NCI-H526 treated with DMSO at 0.1 percent for 48 hours (cell line): ENCODE data around the gene ATP5MC2.
"Not testable (repeated sequence)": the region's sequence is repeated elsewhere in the genome, so short reads cannot be mapped to it uniquely, and the experiment has no call there.

ENCODE experiments used
- DNase-seq: peaks from one replicate; lab custom pipeline; 2025; lab: John Stamatoyannopoulos, UW

The ATP5MC2 gene

GRCh38 chr12:53675701-53676607 is at the start of gene ATP5MC2:
Gene ATP5MC2, minus strand, starts transcription at chr12:53676083. Its CDS starts 3,469 bp downstream, at chr12:53672614.
- DNase-seq, result peak; percentile 98

GRCh38 chr12:53722450-53723041 is 46.7 kb upstream of the ATP5MC2 start:
- DNase-seq, result no peak

GRCh38 chr12:53720946-53721345 is 45.1 kb upstream of the ATP5MC2 start:
- DNase-seq, result no peak

- no peak for DNase-seq
These were observed 43.8 kb upstream of the ATP5MC2 start for GRCh38 chr12:53719649-53720048.

GRCh38 chr12:53718567-53718966 is 42.7 kb upstream of the ATP5MC2 start:
- not testable (repeated sequence) for DNase-seq

GRCh38 chr12:53717319-53717718 is 41.4 kb upstream of the ATP5MC2 start:
- no peak for DNase-seq

- no peak for DNase-seq
These were observed 38.1 kb upstream of the ATP5MC2 start for GRCh38 chr12:53714004-53714403.

GRCh38 chr12:53713516-53713915 is 37.6 kb upstream of the ATP5MC2 start:
- no peak for DNase-seq

GRCh38 chr12:53712059-53712643 is 36.3 kb upstream of the ATP5MC2 start:
- no peak for DNase-seq

- DNase-seq, result no peak
These were observed 34.2 kb upstream of the ATP5MC2 start for GRCh38 chr12:53710091-53710490.

DNA sequence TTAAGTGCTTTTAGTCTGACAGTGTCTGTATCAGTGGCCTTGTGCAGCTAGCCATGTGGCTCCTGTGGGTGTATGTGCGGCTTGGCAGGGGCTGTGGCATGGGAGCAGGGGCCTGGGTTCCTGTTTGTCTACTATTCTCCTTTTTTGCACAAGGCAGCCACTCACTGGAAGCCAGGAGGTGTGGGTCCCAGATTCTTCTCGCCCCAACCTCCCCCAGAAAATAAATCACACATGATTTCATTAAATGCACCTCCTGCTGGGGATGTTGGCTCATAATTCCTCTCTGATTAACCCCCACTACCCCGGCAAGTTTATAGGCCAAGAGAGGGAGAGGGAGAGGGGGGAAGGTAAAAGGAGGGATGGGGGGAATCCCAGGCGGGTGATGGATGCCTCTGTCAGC is 33.8 kb upstream of the ATP5MC2 start:
- no peak for DNase-seq

DNA sequence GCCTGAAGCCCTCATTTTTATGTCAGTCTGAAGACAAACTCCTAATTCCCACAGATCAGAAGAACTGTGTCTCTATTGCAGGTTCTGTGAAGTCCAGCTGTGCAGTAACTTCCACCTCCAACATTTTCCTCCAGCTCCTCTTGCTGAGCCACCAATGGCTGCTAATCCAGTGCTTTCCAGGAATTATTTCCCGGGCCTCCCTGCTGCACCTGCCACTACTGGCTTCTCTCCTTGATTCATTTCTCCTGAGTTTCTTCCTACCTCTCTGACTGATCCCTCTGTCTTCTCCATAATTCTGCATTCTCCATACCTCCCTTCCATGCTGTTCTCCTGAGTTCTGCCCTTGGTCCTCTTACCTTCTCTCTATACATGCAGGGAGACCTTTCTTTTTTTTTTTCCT is 30.2 kb upstream of the ATP5MC2 start:
- DNase-seq, result no peak

GRCh38 chr12:53703756-53704155 is 27.9 kb upstream of the ATP5MC2 start:
- DNase-seq, result no peak

GRCh38 chr12:53701518-53702264 is 25.8 kb upstream of the ATP5MC2 start:
- peak; percentile 37 for DNase-seq

- no peak for DNase-seq
These were observed 24.7 kb upstream of the ATP5MC2 start for GRCh38 chr12:53700567-53700966.

DNA sequence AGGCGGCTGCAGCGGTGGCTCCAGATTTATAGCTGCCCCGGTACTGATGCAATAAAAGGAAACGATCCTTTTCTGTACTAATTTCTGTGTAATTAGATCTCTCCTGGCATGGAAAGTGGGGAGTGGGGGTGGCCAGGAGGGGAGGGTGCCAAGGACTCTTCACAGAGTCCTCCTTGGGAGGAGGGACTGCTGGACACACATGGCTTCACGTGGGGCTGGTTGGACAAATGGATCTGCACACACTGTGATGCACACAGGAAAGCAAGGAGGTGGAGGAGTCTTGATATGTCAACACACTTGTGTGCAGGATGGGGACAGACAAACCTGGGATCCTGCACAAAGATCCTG is 23.8 kb upstream of the ATP5MC2 start:
- no peak for DNase-seq

DNA sequence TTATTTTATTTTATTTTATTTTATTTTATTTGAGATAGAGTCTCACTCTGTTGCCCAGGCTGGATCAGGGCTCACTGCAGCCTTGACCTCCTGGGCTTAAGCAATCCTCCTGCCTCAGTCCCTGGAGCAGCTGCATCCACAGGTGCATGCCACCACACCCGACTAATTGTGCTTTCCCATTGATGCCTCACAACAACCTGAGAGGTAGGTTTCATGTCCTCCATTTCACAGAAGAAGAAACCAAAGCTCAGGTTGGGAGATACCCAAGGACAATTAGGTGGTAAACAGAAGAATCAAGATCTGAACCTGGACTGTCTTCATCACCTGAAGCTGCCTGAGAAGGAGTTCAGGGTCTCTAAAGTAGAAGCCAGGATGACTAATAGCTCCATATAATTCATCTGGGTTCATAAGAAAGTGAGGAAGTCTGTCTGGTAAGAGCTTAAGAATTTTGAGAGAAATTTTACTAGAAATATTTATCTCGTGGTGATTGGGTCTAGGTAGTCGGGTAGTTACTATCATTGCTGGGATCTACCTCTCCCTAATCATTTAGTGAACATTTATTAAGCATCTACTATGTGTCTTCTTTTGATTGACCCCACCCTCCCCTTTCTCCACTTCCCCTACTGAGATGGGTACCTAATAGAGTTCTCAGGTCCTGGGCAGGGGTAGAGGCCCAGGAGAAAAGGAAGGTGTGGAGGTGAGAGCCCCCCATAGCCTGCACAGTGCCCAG is 23.2 kb upstream of the ATP5MC2 start:
- DNase-seq, result no peak

DNA sequence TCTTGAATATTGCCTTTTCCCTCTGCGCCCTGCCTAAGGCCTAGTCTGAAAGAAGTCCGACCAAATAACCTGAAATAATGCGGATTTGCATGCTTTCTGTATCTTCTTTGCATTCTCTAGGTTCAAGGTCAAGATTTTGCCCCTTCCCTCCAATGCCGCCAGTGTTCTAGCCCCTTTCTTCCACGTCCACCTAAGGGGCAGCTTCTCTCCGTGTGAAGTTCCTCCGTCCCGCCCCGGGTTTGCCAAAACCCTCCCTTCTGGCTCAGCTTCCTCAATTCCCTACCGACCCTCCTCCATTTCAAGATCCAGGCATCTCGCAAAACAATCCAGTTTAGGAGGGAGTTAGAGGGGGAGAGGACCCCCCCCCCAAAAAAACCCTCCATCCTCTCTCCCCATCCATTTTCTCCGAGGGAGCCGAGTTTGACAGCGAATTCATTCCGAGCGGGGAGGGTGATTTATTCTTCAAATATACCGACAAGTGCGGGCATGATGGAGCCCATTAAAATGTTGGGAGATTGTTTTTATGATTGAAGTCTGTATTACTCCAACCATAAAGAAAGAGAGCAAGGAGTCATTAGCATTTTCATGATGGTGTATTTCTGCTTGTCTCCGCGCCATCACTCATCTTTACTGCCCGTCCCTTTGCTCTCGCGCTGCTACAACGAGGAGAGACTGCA is 20.9 kb upstream of the ATP5MC2 start:
- DNase-seq, result peak; percentile 28

DNA sequence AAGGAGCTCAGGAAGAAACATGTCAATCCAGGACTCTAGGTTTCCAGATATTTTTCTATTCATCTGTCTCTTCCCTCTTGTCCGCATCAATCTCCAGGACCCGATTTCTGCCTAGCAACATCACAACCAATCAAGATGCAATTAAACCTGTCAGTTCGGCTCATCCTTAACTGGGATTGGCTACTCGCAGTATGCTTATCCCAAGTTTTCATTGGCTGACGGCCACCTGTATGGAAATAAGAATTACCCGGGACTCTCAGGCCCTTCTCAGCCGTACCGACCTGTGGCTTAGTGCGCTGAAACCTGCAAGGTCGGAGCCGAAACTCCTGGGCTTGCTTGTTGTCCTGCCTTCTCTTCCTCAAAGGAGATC is 20.4 kb upstream of the ATP5MC2 start:
- peak; percentile 96 for DNase-seq

DNA sequence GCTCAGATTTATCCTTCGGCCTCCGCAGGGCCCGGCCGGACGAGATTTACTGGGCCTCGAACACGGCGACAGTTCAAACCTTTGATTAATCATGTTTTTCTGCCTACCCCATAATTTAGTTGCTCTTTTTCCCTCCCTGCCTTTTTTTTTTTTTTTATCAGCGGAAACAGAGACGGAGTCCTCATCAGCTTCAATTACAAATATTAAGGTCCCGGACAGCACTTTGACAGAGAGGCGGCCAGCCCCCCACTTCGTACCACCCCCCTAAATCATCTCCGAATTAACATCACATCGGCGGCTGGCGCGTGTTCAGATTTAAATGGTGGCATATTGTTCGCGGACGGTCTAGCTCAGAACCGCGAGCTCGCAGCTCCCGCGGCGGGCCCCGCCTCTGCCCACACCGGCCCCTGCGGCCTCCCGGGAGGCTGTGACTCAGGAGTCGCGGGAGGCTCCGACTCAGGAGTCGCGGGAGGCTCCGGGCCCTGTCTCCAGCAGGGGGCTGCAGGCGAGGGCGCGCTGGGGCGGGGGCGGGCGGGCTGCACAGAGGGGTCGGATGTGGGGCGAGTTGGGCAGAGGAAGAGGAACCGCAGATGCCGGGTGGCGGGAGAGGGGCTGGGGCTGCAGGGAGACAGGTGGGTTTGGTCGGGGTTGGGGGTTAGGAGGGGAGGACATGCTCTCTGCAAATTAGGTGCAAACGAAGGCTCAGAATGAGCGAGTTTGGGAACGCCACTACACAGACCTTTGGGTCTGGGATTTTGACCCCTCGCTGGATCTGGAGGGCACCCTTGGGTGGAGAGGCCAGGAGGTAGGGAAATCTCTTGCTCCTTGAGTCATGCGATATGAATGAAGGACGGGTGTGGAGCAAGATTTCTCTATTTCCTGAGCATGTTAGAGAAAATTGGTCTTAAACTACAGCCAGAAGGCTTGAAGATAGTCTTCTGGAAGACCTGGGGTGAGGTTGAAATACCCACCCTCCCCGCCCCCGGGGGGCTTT is 19.6 kb upstream of the ATP5MC2 start:
- DNase-seq, result no peak
